Measurements from ENCODE around the gene HAUS7.

DNA sequence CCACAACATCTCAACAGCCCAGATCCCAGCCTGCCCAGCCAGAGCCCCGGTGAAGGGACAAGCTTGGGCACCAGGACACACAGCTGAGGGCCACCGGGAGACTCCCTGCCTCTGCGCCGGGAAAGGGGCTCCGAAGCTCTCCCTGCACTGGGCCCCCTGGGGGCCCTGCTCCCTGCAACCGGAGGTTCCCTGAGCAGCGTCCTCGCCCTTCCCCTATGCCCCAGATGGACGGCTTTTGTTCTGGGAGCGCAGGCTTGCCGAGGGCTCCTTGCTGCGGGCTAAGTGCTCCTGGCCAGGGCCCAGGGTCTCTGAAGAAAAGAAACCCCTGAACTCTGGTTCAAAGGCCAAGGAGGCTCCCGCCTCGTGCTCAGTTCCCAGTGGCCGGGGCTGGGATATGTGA is 60.0 kb downstream of the HAUS7 start:
- TF ChIP-seq, protein P1, sequence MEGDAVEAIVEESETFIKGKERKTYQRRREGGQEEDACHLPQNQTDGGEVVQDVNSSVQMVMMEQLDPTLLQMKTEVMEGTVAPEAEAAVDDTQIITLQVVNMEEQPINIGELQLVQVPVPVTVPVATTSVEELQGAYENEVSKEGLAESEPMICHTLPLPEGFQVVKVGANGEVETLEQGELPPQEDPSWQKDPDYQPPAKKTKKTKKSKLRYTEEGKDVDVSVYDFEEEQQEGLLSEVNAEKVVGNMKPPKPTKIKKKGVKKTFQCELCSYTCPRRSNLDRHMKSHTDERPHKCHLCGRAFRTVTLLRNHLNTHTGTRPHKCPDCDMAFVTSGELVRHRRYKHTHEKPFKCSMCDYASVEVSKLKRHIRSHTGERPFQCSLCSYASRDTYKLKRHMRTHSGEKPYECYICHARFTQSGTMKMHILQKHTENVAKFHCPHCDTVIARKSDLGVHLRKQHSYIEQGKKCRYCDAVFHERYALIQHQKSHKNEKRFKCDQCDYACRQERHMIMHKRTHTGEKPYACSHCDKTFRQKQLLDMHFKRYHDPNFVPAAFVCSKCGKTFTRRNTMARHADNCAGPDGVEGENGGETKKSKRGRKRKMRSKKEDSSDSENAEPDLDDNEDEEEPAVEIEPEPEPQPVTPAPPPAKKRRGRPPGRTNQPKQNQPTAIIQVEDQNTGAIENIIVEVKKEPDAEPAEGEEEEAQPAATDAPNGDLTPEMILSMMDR (conservative IDR thresholded peaks at IDR 0.05; ENCODE audit: low read length): no peak
- no peak for TF ChIP-seq EZH2phosphoT487 (IDR thresholded peaks at IDR 0.05; ENCODE audit: borderline replicate concordance)

All from Loucy (cell line).